Aortic smooth muscle cell (primary cell): Measurements from ENCODE around the gene GNB5. TPM values are rescaled to one million over a fixed set of nuclear protein-coding genes. Genes with fewer than 3 reads are reported as not detected.

ENCODE experiments used
- total RNA-seq: library from RNA; depleted of rRNA; stranded (reverse); fragments of >200 nt; gene quantifications from 2 replicates; pipeline ENCODE4 v1.2.3, GENCODE V29; 2014

Gene GNB5
- 21.3 and 31.3 TPM in 2 replicates for total RNA-seq

GRCh38 chr15:52191207-52191606 lies at the start of gene GNB5:
TSS of gene GNB5 (minus strand) at chr15:52191392. CDS start at chr15:52184676, 6,716 bp downstream.

Other genes with a start within 250 kb of the GNB5 start
- 31.5 and 33.0 TPM in 2 replicates for gene LEO1, start 219.6 kb downstream of the GNB5 start, total RNA-seq
- gene MAPK6, start 172.2 kb downstream of the GNB5 start, total RNA-seq = 55.9 and 57.0 TPM in 2 replicates
- not detected in 2 replicates for gene BCL2L10, start 78.6 kb downstream of the GNB5 start, total RNA-seq
- 0.50 and 0.53 TPM in 2 replicates for gene MYO5C, start 104.4 kb upstream of the GNB5 start, total RNA-seq